K562 treated with DMSO at 1 percent for 4 hours (cell line): ENCODE data around the gene NOL11. TPM values are rescaled to one million over a fixed set of nuclear protein-coding genes. Genes with fewer than 3 reads are reported as not detected.

Experiments used
- total RNA-seq: library from RNA; unstranded; fragments of 300-600 nt; gene quantifications from 2 replicates; pipeline ENCODE4 v1.2.3, GENCODE V29; 2022; ENCODE audit not compliant: insufficient read depth

Gene NOL11
- 21.5 and 25.4 TPM in 2 replicates for total RNA-seq

DNA sequence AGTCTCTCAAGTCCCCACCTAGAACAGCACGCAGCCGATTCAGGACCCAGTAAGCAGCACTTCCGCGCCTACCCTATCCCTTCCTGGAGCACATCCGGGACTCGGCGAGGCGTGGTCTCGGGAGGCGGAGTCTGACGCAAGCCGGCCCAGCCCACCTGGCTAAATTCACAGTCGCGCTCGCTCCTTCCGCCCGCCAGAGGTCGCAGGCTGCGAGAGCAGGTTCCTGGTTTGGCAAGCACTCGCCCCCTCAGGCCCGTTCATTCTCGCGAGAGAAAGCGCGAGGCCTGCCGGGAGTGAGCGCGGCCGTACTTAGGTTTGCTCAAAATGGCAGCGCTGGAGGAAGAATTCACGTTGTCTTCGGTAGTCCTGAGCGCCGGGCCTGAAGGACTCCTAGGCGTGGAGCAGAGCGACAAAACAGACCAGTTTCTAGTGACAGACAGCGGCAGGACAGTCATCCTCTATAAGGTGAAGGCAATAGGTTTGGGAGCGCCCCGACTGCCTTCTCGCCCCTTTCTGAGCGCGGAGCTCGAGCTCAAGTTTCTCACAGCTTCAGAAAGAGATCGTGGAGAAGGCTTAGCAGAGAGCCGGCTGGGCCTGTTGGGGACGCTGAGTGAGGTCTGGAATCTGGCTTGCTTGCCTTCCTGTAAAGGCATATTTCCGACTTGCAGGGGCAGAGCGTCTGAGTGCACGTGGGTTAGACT, at the start of gene NOL11:
TSS of gene NOL11 (plus strand) at position 313 of the 701 bp plus-strand sequence. CDS start at position 325, 12 bp downstream.

Other genes with a start within 250 kb of the NOL11 start
- gene BPTF, start 107.6 kb downstream of the NOL11 start, total RNA-seq = 53.0 and 58.2 TPM in 2 replicates